ENCODE results near the gene ASB15.

DNA sequence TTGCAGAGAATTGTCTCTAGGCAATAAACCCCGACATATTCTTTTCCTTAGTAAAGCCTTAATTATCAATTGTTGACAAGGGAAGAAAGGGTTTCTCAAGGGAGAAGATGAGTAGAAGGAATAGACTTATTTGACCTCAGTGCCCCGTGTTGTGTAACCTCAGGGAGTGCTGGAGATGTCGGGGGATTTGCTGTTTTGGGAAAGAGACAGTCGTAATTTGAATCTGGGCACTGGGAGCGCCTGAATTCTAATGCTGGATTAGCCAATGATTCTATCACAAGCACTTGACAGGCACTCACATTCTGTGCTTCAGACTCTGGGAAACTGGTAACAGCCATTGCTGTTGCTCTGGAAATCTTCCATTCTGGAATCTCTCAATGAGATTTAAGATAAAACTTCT is 40.3 kb downstream of the ASB15 start:
- TF ChIP-seq EZH2phosphoT487 (IDR thresholded peaks at IDR 0.05; ENCODE audit: insufficient read depth, low read depth): no peak
- no peak for TF ChIP-seq EZH2 (IDR thresholded peaks at IDR 0.05; ENCODE audit: insufficient read depth, poor library complexity, severe bottlenecking)
